ENCODE measurements around the gene JCHAIN. TPM values are rescaled to one million over a fixed set of nuclear protein-coding genes. Genes with fewer than 3 reads are reported as not detected.

Gene JCHAIN
- total and polyA plus RNA-seq, 2 of the 13 experiments (the other 11 are each of a cell fraction or from before 2014, with no cell fraction given) = not detected

GRCh38 chr4:70704215-70704930 lies 38.1 kb upstream of the JCHAIN start (continued):
- no peak for TF ChIP-seq PRMT3 (CRISPR knock-in tag; IDR thresholded peaks at IDR 0.05; ENCODE audit: borderline replicate concordance, low read depth)
- TF ChIP-seq ZZZ3 (CRISPR knock-in tag; IDR thresholded peaks at IDR 0.05; ENCODE audit: borderline replicate concordance) = no peak
- no peak for TF ChIP-seq NR2C2 (CRISPR knock-in tag; IDR thresholded peaks at IDR 0.05; ENCODE audit: borderline replicate concordance)
- 0 out of 2 replicates have a peak, but pooled peaks have one; percentile 23 for TF ChIP-seq AHDC1 (CRISPR knock-in tag; IDR thresholded peaks at IDR 0.05; ENCODE audit: borderline replicate concordance)
- peak; percentile 81 for TF ChIP-seq ZBTB2 (CRISPR knock-in tag; IDR thresholded peaks at IDR 0.05; ENCODE audit: low read depth)
- TF ChIP-seq MBNL3 (CRISPR knock-in tag; conservative IDR thresholded peaks at IDR 0.05) = no peak
- TF ChIP-seq ZNF768 (CRISPR knock-in tag; IDR thresholded peaks at IDR 0.05) = 0 out of 2 replicates have a peak, but pooled peaks have one; percentile 7
- TF ChIP-seq ZBTB39 (CRISPR knock-in tag; IDR thresholded peaks at IDR 0.05) = peak; percentile 40; the same call in 1 of the 2 replicates
- TF ChIP-seq ZNF883 (CRISPR knock-in tag; IDR thresholded peaks at IDR 0.05; ENCODE audit: not compliant biosample characterization) = no peak
- TF ChIP-seq STAG1 (CRISPR knock-in tag; IDR thresholded peaks at IDR 0.05) = no peak
- no peak for TF ChIP-seq MLLT10 (CRISPR knock-in tag; IDR thresholded peaks at IDR 0.05)
- no peak for TF ChIP-seq SP140L (CRISPR knock-in tag; IDR thresholded peaks at IDR 0.05; ENCODE audit: borderline replicate concordance)
- no peak for TF ChIP-seq KMT2A (CRISPR knock-in tag; IDR thresholded peaks at IDR 0.05)
- no peak for TF ChIP-seq TOPORS (CRISPR knock-in tag; IDR thresholded peaks at IDR 0.05)
- TF ChIP-seq KDM5A (IDR thresholded peaks at IDR 0.05; ENCODE audit: borderline replicate concordance, low read length) = no peak
- no peak for TF ChIP-seq PRPF4 (IDR thresholded peaks at IDR 0.05; ENCODE audit: low read depth, low read length, poor library complexity, severe bottlenecking)
- TF ChIP-seq ZNF331 (CRISPR knock-in tag; IDR thresholded peaks at IDR 0.05) = no peak
- TF ChIP-seq ATRX (CRISPR knock-in tag; IDR thresholded peaks at IDR 0.05; ENCODE audit: borderline replicate concordance) = no peak
- no peak for TF ChIP-seq TEAD3 (CRISPR knock-in tag; optimal IDR thresholded peaks at IDR 0.05; ENCODE audit: borderline replicate concordance)
- no peak for TF ChIP-seq MIER2 (CRISPR knock-in tag; IDR thresholded peaks at IDR 0.05)
- TF ChIP-seq ISL2 (CRISPR knock-in tag; IDR thresholded peaks at IDR 0.05) = 0 out of 2 replicates have a peak, but pooled peaks have one; percentile 16
- no peak for TF ChIP-seq ZNF367 (CRISPR knock-in tag; IDR thresholded peaks at IDR 0.05; ENCODE audit: borderline replicate concordance)
